ENCODE results near the gene FAM151A.
"Not testable (repeated sequence)": the region's sequence is repeated elsewhere in the genome, so short reads cannot be mapped to it uniquely, and the experiment has no call there.

FAM151A gene

GRCh38 chr1:54649130-54649898, 26.0 kb upstream of the FAM151A start:
- no peak for DNase-seq
- H3K27ac Mint-ChIP-seq: no peak overlapping the region
- peaks cover 3% of the 10 kb centered on the region for H3K9me3 Mint-ChIP-seq
- H3K36me3 Mint-ChIP-seq (ENCODE audit: low read depth): no peaks in the 10 kb centered on the region
- H3K27me3 Mint-ChIP-seq: peaks cover 11% of the 10 kb centered on the region
- H3K4me3 Mint-ChIP-seq: no peak overlapping the region
- no peaks in the 10 kb centered on the region for H3K4me1 Mint-ChIP-seq (ENCODE audit: low read depth)

DNA sequence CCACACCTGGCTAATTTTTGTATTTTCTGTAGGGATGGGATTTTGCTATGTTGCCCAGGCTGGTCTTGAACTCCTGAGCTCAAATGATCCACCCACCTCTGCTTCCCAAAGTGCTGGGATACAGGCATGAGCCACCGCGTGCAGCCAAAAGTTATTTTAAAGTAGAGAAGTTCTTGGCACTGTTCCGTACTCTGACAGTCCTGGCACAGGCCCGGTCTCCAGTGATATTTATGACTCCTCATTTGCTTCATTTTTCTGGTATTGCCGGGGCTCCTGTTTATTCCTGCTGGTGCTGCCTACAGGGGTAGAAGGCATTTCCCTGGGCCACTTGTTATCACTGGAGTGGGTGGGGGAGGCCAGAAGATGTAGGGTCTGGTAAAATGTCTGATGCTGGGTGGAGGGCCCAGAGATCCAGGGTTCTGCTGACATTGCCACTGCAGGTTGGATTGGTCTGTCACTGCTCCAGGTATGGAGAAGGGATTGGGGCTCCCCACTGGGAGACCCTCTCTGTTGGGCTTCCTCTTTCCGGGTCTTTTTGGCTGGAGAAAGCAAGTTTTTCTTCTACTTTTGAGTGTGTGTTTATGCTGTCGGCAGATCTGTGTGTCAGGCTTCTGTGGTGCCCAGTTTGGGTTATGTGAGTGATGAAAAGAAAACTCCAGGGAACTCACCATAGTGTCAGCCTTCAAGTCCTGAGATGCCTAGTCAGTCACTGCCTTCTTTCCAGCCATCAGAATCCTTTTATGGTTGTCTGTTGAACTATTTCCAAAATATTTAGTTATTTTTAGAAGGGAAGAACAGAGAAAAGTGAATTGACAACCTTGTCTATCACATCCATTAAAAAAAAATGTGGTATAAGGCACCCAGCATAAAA, 22.7 kb upstream of the FAM151A start:
- Mint-ChIP-seq H3K4me1 (ENCODE audit: low read depth) (no peaks in the 10 kb centered on the region), H3K27ac (no peak overlapping the region), H3K9me3 (peaks cover 10% of the 10 kb centered on the region), H3K4me3 (no peak overlapping the region), H3K27me3 (peaks cover 11% of the 10 kb centered on the region), H3K36me3 (ENCODE audit: low read depth) (no peaks in the 10 kb centered on the region)
- no peak for DNase-seq

- H3K36me3 Mint-ChIP-seq (ENCODE audit: low read depth): no peaks in the 10 kb centered on the region
- H3K4me1 Mint-ChIP-seq (ENCODE audit: low read depth): no peaks in the 10 kb centered on the region
- peaks cover 10% of the 10 kb centered on the region for H3K9me3 Mint-ChIP-seq
- no peak overlapping the region for H3K4me3 Mint-ChIP-seq
- no peak overlapping the region for H3K27ac Mint-ChIP-seq
- DNase-seq: no peak
- H3K27me3 Mint-ChIP-seq: peaks cover 3% of the 10 kb centered on the region
Observed at GRCh38 chr1:54643736-54644135, 20.4 kb upstream of the FAM151A start.

DNA sequence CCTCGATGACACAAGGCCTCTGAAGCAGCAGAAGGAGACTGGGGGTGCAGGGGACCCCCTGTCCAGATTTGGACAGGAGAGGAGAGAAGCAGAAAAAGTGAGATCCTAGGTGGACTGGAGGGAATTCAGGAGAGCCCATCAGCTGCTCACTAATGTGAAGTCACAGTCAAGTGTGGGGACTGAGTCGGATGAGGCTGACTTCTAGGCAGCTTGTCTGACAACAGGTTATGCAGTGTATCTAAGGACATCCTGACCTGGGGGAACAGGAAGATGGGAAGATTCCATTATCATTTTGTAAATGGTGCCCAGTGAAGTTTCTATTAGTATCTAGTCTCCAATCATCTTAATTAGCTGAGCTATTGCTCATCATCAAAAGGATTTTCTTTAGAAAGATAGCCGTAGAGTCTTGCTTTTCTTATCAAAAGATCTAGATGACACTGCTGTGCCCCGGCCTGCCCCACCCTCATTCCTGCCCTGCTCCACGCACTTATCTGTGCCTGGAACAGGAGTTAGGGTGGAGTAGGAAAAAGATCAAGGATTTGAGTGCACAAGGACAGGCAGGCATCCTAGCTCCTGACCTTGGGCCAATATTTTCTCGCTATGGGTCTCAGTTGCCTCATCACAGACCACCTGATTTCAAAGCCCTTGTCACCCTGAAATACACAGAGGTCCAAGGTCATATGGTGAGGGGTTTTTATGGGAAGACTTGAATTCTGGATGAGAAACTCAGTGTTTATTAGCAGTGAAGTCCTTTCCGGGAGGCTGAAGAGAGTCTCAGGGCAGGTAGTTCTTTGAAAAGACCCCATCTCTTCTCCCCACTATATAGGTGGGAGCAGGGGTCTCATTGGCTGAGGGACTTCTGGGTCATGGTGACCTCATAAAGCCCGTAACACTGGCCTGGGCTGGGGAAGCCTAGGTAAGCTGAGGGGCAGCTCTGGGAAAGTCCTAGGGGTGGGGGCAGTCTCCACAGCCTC, 17.8 kb upstream of the FAM151A start, which contains the start of gene MROH7:
Gene MROH7 (plus strand): TSS at position 924 of the 974 bp plus-strand sequence. CDS start 11,141 bp downstream, outside the sequence.
- no peak for DNase-seq
- Mint-ChIP-seq H3K4me3 (no peak within 1 kb of the TSS), H3K4me1 (ENCODE audit: low read depth) (no peaks in the 10 kb centered on the region), H3K27ac (no peak within 1 kb of the TSS), H3K9me3 (peaks cover 8% of the 10 kb centered on the region), H3K36me3 (ENCODE audit: low read depth) (no peaks in the 10 kb centered on the region), H3K27me3 (no peaks in the 10 kb centered on the region)

GRCh38 chr1:54640361-54640760, 17.0 kb upstream of the FAM151A start:
- no peak for DNase-seq
- Mint-ChIP-seq H3K4me1 (ENCODE audit: low read depth) (no peaks in the 10 kb centered on the region), H3K27ac (no peak overlapping the region), H3K9me3 (peaks cover 7% of the 10 kb centered on the region), H3K36me3 (ENCODE audit: low read depth) (no peaks in the 10 kb centered on the region), H3K27me3 (no peaks in the 10 kb centered on the region), H3K4me3 (no peak overlapping the region)

- not testable (repeated sequence) for H3K27me3 Mint-ChIP-seq; H3K9me3 Mint-ChIP-seq; DNase-seq; H3K4me3 Mint-ChIP-seq; H3K27ac Mint-ChIP-seq; H3K36me3 Mint-ChIP-seq (ENCODE audit: low read depth); H3K4me1 Mint-ChIP-seq (ENCODE audit: low read depth)
Observed at GRCh38 chr1:54636461-54637446, 13.4 kb upstream of the FAM151A start.

DNA sequence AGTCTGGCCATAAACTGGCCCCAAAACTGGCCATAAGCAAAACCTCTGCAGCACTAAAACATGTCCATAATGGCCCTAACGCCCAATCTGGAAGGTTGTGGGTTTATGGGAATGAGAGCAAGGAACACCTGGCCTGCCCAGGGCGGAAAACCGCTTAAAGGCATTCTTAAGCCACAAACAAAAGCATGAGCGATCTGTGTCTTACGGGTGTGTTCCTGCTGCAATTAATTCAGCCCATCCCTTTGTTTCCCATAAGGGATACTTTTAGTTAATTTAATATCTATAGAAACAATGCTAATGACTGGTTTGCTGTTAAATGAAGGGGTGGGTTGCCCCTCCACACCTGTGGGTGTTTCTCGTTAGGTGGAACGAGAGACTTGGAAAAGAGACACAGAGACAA, 12.5 kb upstream of the FAM151A start:
- H3K27me3 Mint-ChIP-seq; H3K4me1 Mint-ChIP-seq (ENCODE audit: low read depth); DNase-seq; H3K4me3 Mint-ChIP-seq; H3K36me3 Mint-ChIP-seq (ENCODE audit: low read depth); H3K27ac Mint-ChIP-seq; H3K9me3 Mint-ChIP-seq: not testable (repeated sequence)

GRCh38 chr1:54627196-54627595, 3.9 kb upstream of the FAM151A start:
- Mint-ChIP-seq H3K9me3 (no peaks in the 10 kb centered on the region), H3K4me3 (no peak overlapping the region), H3K27ac (no peak overlapping the region), H3K27me3 (peaks cover 7% of the 10 kb centered on the region), H3K36me3 (ENCODE audit: low read depth) (no peaks in the 10 kb centered on the region), H3K4me1 (ENCODE audit: low read depth) (no peaks in the 10 kb centered on the region)
- DNase-seq: no peak

DNA sequence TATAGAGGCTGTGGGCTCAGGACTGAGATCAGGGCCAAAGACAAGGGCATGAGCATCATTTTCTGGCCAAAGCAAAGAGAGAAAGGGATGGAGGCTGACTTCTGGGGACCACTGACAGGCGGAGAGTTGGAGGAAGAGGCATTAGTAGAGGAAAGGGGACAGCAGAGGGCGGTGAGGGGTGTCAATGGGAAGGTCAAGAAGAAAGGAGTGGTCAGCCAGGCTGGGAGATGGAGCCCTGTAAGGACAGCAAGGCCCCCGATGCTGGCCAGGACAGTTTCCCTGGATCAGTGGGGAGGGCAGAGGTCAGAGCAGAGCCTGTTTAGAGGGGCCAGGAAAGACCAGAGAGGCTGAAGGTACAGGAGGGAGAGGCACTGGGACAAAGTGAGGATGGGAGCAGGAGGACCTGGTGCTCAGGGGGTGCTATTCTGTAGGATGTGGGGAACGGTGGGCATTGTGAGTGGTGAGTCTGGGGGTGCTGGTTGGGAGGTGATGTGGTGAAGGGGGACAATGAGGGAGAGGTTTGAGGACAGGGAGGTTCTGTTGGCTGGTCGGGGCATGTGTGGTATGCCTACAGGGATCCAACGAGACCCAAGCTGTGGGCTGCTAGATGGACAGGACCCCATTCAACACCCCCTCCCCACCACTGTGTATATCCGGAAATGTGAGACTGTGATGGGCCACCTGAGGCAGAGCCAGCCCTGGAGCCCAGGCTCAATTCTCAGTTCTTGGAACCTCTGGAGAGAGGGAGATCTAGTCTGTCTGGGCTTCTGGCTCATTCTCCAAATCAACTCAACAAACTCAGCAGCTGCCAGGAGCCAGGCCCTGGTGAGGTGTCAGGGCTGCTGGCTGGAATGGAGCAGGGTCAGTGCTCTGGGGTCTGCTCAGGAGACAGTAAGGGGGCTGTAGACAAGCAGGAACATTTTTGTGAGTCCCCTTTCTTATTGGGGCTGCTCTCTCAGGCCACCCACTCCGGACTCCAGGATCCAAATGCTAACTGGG, 1.4 kb upstream of the FAM151A start:
- Mint-ChIP-seq H3K9me3 (no peaks in the 10 kb centered on the region), H3K27ac (no peak overlapping the region), H3K4me1 (ENCODE audit: low read depth) (no peaks in the 10 kb centered on the region), H3K4me3 (no peak overlapping the region), H3K36me3 (ENCODE audit: low read depth) (no peaks in the 10 kb centered on the region), H3K27me3 (no peaks in the 10 kb centered on the region)
- no peak for DNase-seq

- H3K27me3 Mint-ChIP-seq: no peaks in the 10 kb centered on the region
- no peak overlapping the region for H3K27ac Mint-ChIP-seq
- no peaks in the 10 kb centered on the region for H3K36me3 Mint-ChIP-seq (ENCODE audit: low read depth)
- H3K9me3 Mint-ChIP-seq: no peaks in the 10 kb centered on the region
- no peaks in the 10 kb centered on the region for H3K4me1 Mint-ChIP-seq (ENCODE audit: low read depth)
- no peak overlapping the region for H3K4me3 Mint-ChIP-seq
- DNase-seq: no peak
Observed at GRCh38 chr1:54619749-54620148, 3.6 kb downstream of the FAM151A start.

GRCh38 chr1:54615531-54616279, 7.6 kb downstream of the FAM151A start:
- Mint-ChIP-seq H3K4me3 (no peak overlapping the region), H3K9me3 (no peaks in the 10 kb centered on the region), H3K4me1 (ENCODE audit: low read depth) (no peaks in the 10 kb centered on the region), H3K36me3 (ENCODE audit: low read depth) (no peaks in the 10 kb centered on the region), H3K27ac (no peak overlapping the region), H3K27me3 (no peaks in the 10 kb centered on the region)
- no peak for DNase-seq

- H3K4me3 Mint-ChIP-seq: no peak overlapping the region
- no peaks in the 10 kb centered on the region for H3K27me3 Mint-ChIP-seq
- DNase-seq: no peak
- no peaks in the 10 kb centered on the region for H3K4me1 Mint-ChIP-seq (ENCODE audit: low read depth)
- H3K27ac Mint-ChIP-seq: no peak overlapping the region
- H3K36me3 Mint-ChIP-seq (ENCODE audit: low read depth): no peaks in the 10 kb centered on the region
- H3K9me3 Mint-ChIP-seq: no peaks in the 10 kb centered on the region
Observed at GRCh38 chr1:54614563-54614962, 8.8 kb downstream of the FAM151A start.

Measured in activated T-cell treated with anti-CD3 and anti-CD28 coated beads, Interleukin-2, amount 50 U/mL, for 24 hours (primary cell).